ENCODE results near the gene PEAK3.
A peak's percentile ranks its signal among the peaks of the same experiment; 100 is the strongest.

PEAK3 gene

GRCh38 chr19:2261438-2262172 is 20.4 kb downstream of the PEAK3 start:
- Mint-ChIP-seq H3K36me3 (ENCODE audit: low read depth) (no peaks in the 10 kb centered on the region), H3K27ac (no peak overlapping the region), H3K27me3 (no peaks in the 10 kb centered on the region), H3K4me1 (ENCODE audit: low read depth) (peaks cover 42% of the 10 kb centered on the region), H3K4me3 (no peak overlapping the region), H3K9me3 (no peaks in the 10 kb centered on the region)
- intact Hi-C loops (cut with micrococcal nuclease), result no loop called here

- no peaks in the 10 kb centered on the region for H3K36me3 Mint-ChIP-seq (ENCODE audit: low read depth)
- no peak overlapping the region for H3K27ac Mint-ChIP-seq
- no peak overlapping the region for H3K4me3 Mint-ChIP-seq
- H3K9me3 Mint-ChIP-seq, result no peaks in the 10 kb centered on the region
- peaks cover 8% of the 10 kb centered on the region for H3K27me3 Mint-ChIP-seq
- H3K4me1 Mint-ChIP-seq (ENCODE audit: low read depth), result peaks cover 30% of the 10 kb centered on the region
- intact Hi-C loops (cut with micrococcal nuclease), result no loop called here
Measured at GRCh38 chr19:2260341-2260805, 21.6 kb downstream of the PEAK3 start.

- Mint-ChIP-seq H3K36me3 (ENCODE audit: low read depth) (no peaks in the 10 kb centered on the region), H3K9me3 (no peaks in the 10 kb centered on the region), H3K4me1 (ENCODE audit: low read depth) (peaks cover 23% of the 10 kb centered on the region), H3K27ac (no peak overlapping the region), H3K4me3 (no peak overlapping the region), H3K27me3 (peaks cover 15% of the 10 kb centered on the region)
- intact Hi-C loops (cut with micrococcal nuclease), result no loop called here
Measured at GRCh38 chr19:2259336-2259735, 22.6 kb downstream of the PEAK3 start.

DNA sequence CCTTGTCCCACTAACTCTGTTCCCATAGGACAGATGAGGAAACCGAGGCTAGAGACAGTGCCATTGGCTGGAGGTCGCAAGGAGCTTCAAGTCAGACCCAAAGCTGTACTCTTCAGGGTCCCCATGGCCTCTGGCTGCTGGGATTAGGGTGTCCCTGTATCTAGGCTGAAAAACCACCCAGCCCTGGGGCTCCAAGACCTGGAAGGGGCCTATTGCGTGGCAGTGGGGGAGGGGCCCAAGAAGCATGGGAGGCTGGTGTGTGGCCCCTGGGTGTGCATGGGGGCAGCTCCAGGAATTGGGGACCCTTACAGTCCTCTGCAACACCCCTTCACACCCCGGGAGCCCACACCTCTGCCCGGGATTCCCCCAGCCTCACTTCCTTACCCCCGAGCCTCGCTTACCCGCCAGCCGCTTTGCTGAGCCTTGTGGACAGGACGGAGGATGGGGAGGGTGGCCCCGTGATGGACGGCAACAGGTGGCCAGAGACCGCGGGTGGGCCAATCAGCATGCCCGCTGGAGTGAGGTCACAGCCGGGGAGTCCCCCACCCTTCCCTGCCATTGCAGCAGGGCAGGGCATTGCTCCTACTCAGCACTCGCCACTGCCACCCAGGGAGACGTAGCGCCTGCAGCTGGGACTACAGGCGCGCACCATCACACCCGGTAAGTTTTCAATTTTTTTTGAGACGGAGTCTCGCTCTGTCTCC is 25.8 kb downstream of the PEAK3 start, which contains the start of gene JSRP1:
Gene JSRP1 (minus strand): TSS at position 436 of the 704 bp plus-strand sequence. CDS start 1,103 bp downstream, outside the sequence.
- no peak within 1 kb of the TSS for H3K4me3 Mint-ChIP-seq
- peaks cover 42% of the 10 kb centered on the region for H3K27me3 Mint-ChIP-seq
- H3K4me1 Mint-ChIP-seq (ENCODE audit: low read depth), result peaks cover 33% of the 10 kb centered on the region
- intact Hi-C loops (cut with micrococcal nuclease), result no loop called here
- H3K27ac Mint-ChIP-seq, result no peak within 1 kb of the TSS
- no peaks in the 10 kb centered on the region for H3K9me3 Mint-ChIP-seq
- H3K36me3 Mint-ChIP-seq (ENCODE audit: low read depth), result no peaks in the 10 kb centered on the region

- Mint-ChIP-seq H3K36me3 (ENCODE audit: low read depth) (no peaks in the 10 kb centered on the region), H3K4me1 (ENCODE audit: low read depth) (peaks cover 34% of the 10 kb centered on the region), H3K9me3 (no peaks in the 10 kb centered on the region), H3K4me3 (no peak overlapping the region), H3K27ac (no peak overlapping the region), H3K27me3 (peaks cover 48% of the 10 kb centered on the region)
- intact Hi-C loops (cut with micrococcal nuclease), result no loop called here
Measured at GRCh38 chr19:2255112-2255845, 26.7 kb downstream of the PEAK3 start.

DNA sequence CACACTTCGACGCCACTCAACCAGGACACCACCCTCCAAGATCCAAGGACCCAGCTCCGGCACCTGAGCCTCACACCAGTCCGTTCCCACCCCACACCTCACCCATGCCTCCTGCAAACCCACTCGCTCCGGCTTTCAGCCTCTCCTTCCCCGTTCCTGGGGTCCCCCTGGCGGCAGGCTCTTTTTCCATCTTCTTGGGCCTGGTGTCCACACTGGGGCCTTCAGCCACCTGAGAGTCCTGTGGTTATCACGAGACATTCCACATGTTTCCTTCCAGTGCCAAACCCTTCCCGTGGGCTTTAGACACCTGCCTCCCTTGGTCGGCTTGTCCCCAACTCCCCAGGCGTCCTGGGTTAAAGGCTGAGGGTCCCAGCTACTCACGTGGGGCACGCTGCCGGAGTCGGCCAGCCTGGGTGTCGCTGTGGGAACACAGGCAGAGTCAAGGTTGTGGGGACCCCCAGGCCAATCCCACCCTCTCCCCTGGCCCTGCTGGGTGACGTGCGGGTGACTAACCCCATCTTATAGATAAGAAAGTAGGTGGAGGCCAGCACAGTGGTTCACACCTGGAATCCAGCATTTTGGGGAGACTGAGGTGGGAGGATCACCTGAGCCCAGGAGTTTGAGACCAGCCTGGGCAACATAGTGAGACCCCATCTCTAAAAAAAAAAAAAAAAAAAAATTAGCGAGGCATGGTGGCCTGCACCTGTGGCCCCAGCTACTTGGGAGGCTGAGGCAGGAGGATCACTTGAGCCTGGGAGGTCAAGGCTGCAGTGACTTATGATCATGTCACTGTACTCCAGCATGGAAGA is 27.7 kb downstream of the PEAK3 start:
- intact Hi-C loops (cut with micrococcal nuclease), result no loop called here
- H3K9me3 Mint-ChIP-seq, result no peaks in the 10 kb centered on the region
- no peaks in the 10 kb centered on the region for H3K36me3 Mint-ChIP-seq (ENCODE audit: low read depth)
- peaks cover 37% of the 10 kb centered on the region for H3K4me1 Mint-ChIP-seq (ENCODE audit: low read depth)
- no peak overlapping the region for H3K4me3 Mint-ChIP-seq
- no peak overlapping the region for H3K27ac Mint-ChIP-seq
- peaks cover 58% of the 10 kb centered on the region for H3K27me3 Mint-ChIP-seq

DNA sequence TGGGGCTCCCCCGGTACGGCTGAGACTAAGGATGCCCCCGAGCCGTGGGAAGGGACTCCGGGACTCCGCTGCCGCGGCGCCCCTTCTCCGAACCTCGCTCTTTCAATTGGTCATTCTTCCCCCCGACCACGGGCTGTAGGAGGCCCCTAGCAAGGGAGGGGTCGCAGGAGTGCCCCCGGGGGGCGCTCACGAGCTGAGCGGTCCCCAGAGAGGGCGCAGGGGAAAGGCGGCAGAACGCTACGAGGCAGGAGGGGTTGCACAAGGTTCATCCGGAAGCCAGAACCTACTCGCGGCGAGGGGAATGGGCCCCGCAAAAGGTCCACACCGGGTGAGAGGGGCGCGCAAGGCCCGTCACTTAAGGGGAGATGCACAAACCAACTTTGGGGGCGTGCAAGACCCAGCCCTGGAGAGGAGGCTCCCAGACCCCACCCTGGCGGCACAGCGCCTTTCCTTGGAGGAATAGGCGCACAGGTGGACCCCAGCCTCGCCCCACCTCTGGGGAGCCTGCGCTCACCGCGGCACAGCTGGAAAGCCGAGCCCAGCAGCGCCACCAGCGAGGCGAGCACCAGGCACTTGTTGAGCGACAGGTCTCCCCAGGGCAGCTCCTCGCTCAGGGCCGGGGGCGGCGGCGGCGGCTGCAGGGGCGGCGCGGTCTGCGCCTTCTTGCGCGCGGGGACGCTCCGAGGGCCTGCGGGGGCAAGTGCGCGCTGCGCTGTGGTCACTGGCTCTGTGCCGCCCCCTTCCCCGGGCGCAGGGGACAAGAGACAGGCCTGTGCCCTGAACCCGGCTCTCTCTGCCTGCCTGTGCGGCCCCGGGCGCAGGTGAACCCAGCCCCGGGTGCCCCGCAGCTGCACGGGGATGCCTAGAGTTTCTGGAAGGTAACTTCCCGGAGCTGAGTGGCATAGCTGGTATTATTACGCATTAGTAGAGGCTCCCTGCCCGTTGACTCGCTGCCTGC is 28.6 kb downstream of the PEAK3 start:
- intact Hi-C loops (cut with micrococcal nuclease), result no loop called here
- Mint-ChIP-seq H3K4me3 (peak overlapping the region; percentile 75), H3K27ac (no peak overlapping the region)

DNA sequence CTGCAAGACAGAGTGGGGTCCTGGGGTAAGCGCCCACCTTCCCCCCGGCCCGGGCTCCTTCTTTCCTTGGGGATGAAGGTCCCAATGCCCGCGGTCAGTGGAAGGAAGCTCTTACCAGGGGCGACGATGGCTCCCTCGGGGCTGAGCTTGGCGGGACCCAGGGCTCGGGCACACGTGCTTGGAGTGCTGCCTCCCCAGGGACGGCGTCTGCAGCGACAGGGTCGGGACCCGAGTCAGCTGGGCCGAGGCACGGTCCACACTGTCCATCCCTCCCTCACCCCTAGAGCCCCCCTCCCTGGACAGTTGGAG is 29.2 kb downstream of the PEAK3 start:
- peak overlapping the region; percentile 75 for H3K4me3 Mint-ChIP-seq
- H3K4me1 Mint-ChIP-seq (ENCODE audit: low read depth), result peaks cover 37% of the 10 kb centered on the region
- H3K36me3 Mint-ChIP-seq (ENCODE audit: low read depth), result peaks cover 15% of the 10 kb centered on the region
- intact Hi-C loops (cut with micrococcal nuclease), result no loop called here
- H3K27me3 Mint-ChIP-seq, result peaks cover 69% of the 10 kb centered on the region
- peak overlapping the region; percentile 51 for H3K27ac Mint-ChIP-seq
- no peaks in the 10 kb centered on the region for H3K9me3 Mint-ChIP-seq

More for the DNA sequence above, 28.6 kb downstream of the PEAK3 start:
- peaks cover 8% of the 10 kb centered on the region for H3K36me3 Mint-ChIP-seq (ENCODE audit: low read depth)
- peaks cover 67% of the 10 kb centered on the region for H3K27me3 Mint-ChIP-seq
- no peaks in the 10 kb centered on the region for H3K9me3 Mint-ChIP-seq
- H3K4me1 Mint-ChIP-seq (ENCODE audit: low read depth), result peaks cover 37% of the 10 kb centered on the region

- Mint-ChIP-seq H3K4me1 (ENCODE audit: low read depth) (peaks cover 37% of the 10 kb centered on the region), H3K36me3 (ENCODE audit: low read depth) (peaks cover 20% of the 10 kb centered on the region), H3K9me3 (no peaks in the 10 kb centered on the region), H3K4me3 (peak overlapping the region; percentile 75), H3K27ac (peak overlapping the region; percentile 51), H3K27me3 (peaks cover 73% of the 10 kb centered on the region)
- intact Hi-C loops (cut with micrococcal nuclease), result no loop called here
Measured at GRCh38 chr19:2252055-2252796, 29.7 kb downstream of the PEAK3 start.

DNA sequence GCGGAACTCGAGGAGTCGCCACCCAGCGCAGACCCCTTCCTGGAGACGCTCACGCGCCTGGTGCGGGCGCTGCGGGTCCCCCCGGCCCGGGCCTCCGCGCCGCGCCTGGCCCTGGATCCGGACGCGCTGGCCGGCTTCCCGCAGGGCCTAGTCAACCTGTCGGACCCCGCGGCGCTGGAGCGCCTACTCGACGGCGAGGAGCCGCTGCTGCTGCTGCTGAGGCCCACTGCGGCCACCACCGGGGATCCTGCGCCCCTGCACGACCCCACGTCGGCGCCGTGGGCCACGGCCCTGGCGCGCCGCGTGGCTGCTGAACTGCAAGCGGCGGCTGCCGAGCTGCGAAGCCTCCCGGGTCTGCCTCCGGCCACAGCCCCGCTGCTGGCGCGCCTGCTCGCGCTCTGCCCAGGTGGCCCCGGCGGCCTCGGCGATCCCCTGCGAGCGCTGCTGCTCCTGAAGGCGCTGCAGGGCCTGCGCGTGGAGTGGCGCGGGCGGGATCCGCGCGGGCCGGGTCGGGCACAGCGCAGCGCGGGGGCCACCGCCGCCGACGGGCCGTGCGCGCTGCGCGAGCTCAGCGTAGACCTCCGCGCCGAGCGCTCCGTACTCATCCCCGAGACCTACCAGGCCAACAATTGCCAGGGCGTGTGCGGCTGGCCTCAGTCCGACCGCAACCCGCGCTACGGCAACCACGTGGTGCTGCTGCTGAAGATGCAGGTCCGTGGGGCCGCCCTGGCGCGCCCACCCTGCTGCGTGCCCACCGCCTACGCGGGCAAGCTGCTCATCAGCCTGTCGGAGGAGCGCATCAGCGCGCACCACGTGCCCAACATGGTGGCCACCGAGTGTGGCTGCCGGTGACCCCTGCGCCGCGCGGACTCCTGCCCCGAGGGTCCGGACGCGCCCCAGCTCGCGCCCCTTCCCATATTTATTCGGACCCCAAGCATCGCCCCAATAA is 30.6 kb downstream of the PEAK3 start:
- H3K27ac Mint-ChIP-seq, result peak overlapping the region; percentile 51
- peaks cover 71% of the 10 kb centered on the region for H3K27me3 Mint-ChIP-seq
- peaks cover 28% of the 10 kb centered on the region for H3K36me3 Mint-ChIP-seq (ENCODE audit: low read depth)
- H3K9me3 Mint-ChIP-seq, result no peaks in the 10 kb centered on the region
- H3K4me1 Mint-ChIP-seq (ENCODE audit: low read depth), result peaks cover 37% of the 10 kb centered on the region
- peak overlapping the region; percentile 75 for H3K4me3 Mint-ChIP-seq
- intact Hi-C loops (cut with micrococcal nuclease), result no loop called here

- H3K9me3 Mint-ChIP-seq, result no peaks in the 10 kb centered on the region
- H3K4me1 Mint-ChIP-seq (ENCODE audit: low read depth), result peaks cover 37% of the 10 kb centered on the region
- no peak overlapping the region for H3K27ac Mint-ChIP-seq
- H3K4me3 Mint-ChIP-seq, result no peak overlapping the region
- intact Hi-C loops (cut with micrococcal nuclease), result no loop called here
- peaks cover 69% of the 10 kb centered on the region for H3K27me3 Mint-ChIP-seq
- H3K36me3 Mint-ChIP-seq (ENCODE audit: low read depth), result peaks cover 35% of the 10 kb centered on the region
Measured at GRCh38 chr19:2250766-2251105, 31.2 kb downstream of the PEAK3 start.
